Hypothalamus (tissue), 51 donors: ENCODE measurements around the gene NRARP.

Experiments used
- DNase-seq, 51 donors: peaks; one replicate each; lab custom pipeline; 2025; lab: John Stamatoyannopoulos, UW

NRARP gene

DNA sequence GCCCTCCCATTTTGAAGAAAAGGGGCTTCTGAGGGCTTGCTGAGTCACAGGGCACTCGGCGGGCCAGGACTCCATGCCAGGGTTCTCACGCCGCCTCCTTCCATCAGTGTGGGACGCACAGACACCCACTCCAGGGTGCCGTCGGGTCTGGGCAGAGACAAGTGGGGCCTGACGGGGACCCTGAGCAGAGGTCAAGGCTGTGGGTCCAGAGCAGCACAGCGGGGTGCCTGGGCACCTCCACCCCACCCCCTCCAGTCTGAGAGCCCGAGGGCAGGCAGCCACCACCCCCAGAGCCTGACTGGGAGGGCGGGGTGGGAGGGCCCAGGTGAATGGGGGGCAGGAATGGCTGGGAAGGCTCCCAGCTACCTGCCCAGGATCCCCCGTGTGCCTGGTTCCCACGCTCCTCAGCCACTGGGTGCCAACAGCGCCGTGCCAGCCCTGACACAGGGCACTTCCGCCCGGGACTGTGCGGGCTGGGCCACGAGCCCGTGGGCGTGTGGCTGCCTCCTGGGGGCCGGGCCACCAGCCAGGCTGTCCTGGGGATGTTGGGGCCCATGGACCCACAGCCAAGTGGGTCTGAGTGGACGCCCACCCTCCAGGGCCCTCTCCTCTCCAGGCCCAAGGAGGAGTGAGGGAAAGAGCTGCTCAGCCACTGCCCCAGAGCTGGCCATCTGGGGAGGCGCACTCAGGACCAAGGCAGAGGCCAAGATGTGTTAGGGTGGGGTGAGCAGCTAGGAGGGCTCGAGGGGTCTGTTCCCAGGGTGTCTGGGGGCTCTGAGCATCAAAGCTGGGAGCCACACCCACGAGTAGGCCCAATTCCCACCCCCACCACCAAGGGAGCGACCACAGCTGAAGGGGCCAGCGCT, 10.1 kb upstream of the NRARP start:
- DNase-seq: no peak

DNA sequence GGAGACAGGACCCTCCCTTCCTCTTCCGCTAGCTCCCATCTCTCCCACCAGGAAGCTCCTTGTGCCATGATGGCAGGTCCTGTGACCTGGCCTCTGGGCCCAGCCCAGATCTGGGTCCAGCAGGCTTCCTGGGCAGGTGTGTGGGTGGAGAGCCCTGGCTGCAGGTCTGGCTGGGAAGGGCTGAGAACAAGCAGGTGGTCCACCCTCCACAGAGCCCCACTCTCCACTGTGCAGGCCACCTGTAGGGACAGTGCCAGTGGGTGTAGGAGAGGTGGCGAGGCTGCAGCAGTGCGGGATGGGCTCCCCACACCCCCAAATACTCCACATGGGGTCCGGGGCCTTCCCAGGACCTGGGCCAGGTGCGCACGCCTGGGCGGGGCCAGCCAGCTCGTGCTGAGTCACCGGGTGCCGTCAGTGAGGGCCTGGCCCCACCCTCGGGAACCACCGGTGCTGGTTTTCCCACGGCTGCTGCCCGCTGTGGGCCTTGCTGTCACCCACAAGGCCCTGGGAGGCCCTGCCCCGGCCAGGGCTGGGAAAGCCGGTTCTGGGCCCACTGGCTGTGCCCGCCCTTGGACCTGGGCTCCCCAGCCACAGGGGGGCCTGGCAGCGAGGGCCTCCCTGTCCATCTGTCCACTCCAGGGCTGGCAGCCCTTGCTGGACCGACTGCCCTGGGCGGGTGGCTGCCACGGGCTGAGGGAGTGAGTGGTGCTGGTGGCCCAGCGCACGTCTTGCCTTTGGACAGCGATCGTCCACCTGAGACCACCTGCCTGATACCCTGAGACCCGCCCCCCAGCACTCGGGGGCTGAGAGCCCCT, 9.3 kb upstream of the NRARP start:
- DNase-seq: peak in 1 of 51 donors; percentile 48

DNA sequence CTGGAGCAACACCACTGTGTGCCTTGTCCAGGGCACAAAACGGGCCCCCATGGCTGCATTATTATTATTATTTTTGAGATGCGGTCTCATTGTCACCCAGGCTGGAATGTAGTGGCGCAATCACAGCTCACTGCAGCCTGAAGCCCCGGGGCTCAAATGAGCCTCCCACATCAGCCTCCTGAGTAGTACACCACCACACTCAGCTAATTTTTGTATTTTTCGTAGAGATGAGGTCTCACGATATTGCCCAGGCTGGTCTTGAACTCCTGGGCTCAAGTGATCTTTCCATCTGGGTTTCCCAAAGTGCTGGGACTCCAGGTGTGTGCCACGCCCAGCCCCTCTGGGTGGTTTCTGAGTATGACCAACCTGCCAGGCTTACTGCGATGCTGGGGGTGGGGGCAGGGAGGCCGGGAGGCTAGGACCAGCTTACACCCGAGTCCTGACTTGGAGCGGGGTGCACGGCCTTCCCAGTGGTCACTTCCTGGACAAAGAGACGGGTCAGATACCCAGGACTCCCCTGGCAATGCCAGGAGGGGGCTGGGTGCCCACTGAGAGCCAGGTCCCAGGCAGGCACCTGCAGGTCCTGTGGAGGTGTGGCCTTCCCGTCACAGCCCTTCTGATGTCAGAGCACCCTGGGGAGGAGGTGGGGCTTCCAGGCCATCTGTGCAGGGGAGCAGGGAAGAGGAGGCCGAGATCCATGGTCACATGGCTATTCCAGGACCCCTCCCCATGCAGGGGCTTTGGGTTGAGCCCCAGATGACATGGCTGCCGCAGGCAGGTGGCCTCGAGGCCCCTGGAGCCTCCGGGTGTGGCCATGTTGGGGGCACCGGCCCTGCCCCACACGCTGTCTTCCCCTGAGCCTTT, 8.3 kb upstream of the NRARP start:
- no peak for DNase-seq

DNA sequence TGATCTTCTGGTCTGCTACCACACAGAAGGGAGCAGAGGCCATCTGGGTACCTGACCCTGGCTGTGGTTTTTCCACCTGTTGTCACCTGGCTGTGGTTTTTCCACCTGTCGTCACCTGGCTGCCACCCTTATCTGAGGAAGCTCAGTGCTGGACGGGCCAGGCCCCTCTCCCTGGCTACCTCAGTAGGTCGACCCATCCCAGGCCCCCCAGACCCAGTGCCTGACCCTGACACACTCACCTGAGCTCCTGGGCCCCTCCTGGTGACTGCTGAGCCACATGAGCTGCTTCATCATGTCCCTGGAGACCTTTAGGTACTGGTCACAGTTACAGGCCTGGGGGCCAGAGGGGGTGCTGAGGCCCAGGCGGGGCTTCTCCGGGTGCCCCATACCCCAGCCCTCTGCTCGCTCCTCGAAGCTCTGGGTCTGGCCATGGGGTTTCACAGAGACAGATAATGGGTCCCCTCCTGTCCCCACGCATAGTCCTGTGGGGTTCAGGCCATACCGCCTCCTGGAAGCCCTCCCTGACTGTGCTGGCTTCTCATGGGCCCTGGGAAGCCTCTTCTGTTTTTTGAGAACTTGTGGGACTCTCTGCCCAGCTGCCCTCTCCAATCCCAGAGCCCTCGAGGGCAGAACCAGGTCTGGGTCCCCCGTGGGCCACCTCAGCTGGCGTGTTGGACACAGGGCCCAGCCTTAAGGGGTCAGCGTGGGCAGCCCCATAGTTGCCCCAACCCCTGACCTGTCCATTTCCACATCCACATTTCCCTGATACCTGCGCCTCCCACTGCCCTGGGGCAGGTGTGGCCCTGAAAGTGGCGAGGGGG, 7.5 kb upstream of the NRARP start:
- DNase-seq: no peak

DNA sequence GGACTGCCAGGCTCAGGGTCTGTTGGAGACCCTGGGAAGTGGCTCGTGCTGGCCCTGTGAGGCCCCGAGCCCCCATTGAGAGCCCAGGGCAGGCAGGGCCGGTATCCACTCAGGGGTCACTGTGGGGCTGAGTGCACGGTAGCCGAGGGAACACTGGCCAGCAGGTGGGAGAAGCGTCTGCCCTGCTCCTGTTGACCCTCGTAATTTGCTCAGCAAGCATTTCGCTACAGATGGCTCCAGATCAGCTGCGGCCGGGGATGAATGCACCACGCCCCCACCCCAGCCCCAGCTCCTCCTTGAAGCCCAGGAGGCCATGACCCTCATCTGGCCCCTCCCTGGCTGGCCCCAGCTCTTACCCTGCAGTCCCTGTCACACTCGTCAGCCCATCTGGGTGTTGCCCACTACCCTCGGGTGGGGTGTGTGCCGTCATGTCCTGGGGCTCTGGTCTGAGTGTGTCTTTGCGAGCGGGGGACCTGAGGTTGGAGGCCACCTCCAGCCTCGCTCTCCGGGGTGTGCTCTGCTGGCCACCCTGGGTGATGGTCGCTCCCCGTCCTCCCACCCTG, 6.1 kb upstream of the NRARP start:
- no peak for DNase-seq

DNA sequence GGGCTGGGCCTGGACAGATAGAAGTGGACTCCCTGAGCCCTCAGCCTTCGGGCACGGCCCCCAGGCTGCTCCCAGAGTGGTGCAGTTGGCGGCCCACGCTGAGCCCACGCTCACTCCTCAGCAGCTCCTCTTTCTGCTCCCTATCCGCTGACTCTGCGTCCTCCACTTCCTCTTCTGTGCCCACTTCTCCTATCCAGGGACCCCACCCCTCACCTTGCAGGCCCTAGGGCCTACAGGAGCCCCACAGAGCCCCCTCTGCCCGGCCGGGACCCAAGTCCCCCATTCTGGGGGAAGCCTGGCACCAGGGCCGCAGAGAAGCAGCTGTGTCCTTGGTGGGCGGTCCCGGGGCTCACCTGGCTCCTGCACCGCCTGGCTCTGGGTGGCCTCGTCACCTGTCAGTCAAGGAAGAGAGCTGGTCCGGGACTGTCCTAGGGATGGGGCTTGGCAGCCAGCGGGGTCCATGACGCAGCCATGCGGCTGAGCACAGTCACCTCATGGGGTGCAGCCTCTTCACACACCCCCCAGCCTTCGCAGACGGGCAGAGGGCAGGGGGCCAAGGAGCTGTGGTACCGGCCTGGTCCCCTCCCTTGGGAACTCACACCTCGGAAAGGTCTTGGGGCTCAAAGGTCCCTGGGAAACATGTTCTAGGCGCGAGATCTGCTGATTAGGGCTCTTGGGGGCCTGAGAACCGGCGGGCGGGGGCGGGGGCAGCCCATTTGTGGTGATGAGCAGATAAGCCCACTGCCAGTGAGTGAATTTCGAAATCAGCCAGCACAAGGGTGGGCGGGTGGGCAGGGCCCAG, 5.4 kb upstream of the NRARP start:
- DNase-seq: no peak

DNA sequence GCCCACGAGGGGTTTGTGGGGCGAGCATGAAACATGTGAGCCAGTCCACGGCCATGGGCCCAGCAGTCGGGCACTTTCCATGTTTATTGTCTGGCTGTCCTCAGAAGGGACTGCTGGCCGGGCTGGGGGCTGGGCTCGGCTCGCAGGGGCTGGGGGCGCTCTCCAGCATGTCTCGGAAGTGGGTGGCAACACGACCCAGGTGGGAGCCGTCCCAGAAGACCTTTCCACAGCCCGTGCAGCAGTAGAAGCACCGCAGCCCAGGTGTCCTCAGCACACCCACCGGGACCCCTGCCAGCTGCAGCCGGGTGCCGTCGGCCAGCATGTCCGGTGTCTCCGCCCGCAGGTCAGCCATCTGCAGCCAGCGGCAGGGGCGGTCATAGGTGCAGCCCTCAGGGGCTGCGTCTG, 4.8 kb upstream of the NRARP start:
- DNase-seq: no peak

DNA sequence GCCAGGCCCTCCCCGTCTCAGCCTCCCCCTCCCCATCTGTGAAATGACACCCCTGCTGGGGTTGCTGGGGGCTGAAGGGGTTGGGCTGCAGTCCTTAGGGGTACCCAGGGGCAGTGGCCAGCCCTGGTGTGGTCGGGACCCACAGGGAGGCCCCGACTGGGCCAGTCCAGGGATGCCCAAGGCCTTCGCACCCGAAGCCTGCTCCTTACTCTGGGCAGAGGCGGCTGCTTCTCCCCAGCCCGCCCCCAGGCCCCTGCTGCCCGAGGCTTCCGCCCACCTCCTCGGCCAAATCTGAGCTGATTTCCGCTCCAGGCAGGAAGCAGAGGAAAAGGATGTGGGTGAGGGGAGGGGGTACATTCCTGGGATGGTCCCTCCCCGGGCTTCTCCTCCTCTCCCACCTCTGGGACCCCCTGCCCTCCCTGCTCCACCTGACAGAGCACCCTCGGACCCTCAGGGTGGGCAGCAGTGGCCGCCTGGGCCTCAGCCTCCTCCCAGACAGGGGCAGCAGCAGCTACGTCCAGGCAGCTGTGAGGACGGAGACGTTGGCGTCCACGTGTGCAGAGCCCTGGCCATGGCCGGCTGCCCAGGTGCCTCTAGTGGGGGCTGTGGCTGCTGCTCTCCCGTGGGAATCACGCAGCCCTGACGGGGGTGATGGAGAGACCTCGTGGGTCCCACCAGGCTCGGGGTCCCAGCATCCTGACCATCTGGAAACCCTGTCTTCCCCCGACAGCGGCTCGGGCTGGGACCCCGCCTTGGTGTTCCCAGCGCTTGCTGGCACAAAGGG, 4.2 kb upstream of the NRARP start:
- DNase-seq: no peak

DNA sequence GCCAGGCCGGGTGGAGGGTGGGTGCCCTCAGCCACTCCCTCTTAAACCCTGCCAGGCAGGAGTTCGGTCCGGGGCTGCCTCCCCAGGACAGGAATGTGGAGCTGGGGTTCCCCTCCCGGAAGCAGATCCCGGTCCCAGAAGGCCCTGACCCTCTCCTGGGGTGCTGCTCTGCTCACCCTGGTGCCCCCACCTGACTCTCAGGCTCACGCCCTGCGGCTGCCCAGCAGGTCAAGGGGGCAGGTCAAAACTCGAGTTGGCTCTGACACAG, 3.7 kb upstream of the NRARP start:
- no peak for DNase-seq

DNA sequence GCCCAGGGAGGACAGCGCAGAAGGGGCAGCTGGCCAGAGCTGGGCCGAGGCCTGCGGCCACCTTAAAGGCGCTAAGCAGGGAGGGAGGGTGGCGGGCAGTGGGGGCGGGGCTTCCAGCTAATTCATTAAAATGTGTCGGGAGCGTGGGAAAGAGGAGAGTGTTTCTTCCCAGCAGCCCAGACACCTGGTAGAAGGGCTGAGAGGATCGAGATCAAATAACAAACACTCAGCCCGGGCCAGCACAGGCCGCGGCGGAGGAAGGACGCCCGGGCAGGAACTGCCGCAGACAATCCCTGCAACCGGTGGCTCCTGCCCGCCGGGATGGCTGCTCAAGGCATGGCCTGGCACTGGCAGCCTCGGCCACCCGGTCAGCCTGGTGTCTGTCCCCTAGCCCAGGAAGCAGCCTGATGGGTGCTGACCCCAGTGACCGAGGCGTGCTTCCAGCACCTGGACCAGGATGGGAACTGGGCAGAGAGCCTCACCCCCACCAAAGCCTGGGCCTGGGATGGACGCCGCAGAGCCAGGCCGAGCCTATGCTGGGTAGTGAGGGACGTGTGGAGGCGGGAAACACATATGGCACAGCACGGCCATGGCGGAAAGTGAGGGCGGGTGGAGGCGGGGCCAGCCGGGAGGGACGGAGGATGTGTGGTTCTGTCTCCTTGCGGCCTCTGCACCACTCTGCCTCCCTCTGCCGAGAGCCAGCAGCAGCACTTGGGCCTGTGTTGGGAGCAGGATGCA, 3.2 kb upstream of the NRARP start:
- DNase-seq: peak in 24 of 51 donors; percentile 15 to 73 (median 58)

DNA sequence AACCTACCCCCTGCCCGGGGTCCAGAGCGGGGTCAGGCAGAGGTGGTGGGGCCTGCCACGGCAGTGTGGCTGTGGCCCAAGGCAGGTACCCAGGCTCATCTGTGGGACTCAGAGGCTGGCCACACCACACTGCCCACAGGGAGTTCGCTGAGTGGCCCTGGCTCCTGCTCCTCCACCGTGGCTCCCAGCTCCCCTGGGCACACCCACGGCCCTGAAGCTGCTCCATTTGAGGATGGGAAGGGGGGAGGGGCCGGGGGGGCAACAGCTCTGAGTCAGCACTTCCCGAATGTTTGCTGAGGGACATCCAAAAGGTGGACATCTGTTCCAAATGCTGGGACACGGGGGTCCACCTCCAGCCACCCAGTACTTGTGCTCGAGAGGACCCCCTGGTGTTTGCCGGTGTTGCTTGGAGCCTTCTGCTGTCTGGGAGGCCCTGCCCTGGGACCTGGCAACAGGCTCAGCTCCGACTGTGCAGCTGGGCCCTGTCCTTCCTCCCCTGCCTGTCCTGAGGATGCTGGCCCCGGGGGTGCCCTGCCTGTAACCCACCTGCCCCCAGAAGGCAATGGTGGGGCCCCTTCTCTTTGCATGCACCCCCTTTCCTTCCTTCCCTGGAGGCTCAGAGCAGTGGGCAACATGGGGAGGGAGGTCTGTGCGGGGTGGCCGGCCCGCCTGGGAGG, 2.5 kb upstream of the NRARP start:
- peak in 1 of 51 donors; percentile 68 for DNase-seq

DNA sequence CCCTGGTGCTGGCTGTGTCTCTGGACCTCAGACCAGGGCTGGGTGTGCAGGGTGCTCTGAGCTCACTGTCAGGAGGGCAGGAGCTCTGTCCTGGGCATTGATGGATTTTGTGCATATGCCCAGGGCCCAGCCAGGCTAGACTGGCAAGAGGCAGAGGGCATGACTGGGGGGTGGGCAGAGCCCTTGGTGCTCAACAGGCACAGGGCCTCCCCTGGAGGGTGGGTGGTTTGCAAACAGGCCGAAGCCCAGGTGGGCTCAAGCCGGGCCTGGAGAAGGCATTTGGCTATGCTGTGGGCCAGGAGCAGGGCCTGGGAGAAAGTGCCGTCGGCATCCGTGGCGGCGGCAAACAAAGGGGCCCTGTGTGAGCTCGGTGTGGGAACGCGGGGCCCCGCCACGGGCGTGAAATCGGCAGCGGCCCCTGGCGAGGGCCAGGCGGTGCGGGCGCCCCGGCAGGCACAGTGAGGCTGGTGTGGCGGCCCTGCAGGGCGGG, 1.9 kb upstream of the NRARP start:
- DNase-seq: peak in 10 of 51 donors; percentile 10 to 68 (median 49)

DNA sequence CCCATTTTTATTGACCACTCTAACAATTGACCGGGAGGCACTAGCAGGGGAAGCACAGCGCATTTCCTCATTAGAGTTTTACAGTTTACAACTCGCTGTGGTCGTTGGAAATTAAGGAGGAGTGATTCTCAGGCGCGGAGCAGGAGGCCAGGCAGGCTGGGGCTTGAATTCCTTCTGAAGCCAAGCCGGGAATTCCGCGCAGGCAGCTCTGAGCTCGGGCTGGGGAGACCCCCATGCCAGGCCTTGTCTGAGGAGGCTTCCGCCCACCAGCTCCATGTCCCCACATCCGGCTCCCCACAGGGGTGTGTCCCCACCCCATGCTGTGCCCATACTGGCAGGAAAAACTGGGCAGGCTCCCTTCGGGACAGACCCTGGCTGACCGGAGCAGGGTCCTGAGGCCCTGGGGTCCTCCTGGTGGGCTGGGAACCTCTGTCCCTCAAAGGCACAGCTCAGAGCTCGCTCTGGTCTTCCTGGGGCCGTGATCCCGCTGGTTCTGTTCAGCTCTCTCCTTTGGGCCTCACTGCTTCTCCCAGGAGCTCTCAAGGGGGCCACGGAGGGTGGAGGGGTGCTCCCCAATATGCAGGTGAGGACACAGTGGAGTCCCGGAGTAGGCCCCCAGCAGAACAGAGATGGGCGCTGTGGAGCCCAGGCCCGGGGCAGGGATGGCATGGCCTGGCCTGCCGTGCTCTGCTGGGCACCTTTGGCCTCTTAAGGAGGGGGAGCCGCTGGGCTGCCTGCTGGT, 1.3 kb upstream of the NRARP start:
- no peak for DNase-seq

DNA sequence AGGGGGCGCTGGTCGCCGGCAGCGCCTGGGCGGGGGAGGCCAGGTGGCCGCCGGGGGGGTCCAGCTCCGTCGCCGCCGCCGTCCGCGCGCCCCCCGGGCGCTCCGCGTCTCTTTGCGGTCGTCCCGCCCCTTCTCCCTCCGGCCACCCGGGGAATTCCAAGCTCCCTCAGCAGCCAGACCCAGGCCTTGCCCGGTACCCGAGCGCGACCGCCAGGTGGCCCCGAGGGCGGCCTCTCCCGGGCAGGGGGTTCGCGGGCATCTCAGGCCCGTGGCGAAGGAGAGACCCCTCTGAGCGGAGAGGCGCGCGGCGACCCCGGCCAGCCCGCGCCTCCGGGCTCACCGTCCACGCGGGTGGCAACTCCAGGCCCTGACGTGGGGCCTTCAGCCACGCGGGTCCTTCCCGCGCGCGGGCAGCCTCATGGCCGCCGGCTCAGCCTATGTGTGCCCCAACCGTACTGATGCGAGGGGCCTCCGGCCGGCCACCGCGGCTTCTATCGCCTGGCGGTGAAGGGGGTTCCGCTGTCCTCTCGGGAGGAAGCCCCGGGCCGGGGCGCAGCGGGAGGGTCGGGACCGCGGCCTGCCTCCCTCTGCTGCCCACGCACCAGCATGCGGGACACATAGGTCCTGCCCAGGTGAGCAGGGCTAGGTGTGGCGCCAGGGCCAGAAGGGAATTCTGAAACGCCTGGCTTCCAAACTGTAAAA, 529 bp upstream of the NRARP start:
- DNase-seq: peak in 1 of 51 donors; percentile 29
